ENCODE measurements around the gene TRIM61.
A peak's percentile ranks its signal among the peaks of the same experiment; 100 is the strongest.
"Not testable (repeated sequence)": the region's sequence is repeated elsewhere in the genome, so short reads cannot be mapped to it uniquely, and the experiment has no call there.

Gene TRIM61

GRCh38 chr4:164977243-164978164, at the start of gene TRIM61:
TSS of gene TRIM61 (minus strand) at chr4:164977657. CDS start at chr4:164970002, 7,655 bp downstream.
- no peak for DNase-seq (ENCODE audit: low spot score)

- not testable (repeated sequence) for DNase-seq (ENCODE audit: low spot score)
These were observed 48.3 kb upstream of the TRIM61 start for GRCh38 chr4:165025782-165026181.

GRCh38 chr4:165019995-165020394, 42.5 kb upstream of the TRIM61 start:
- DNase-seq (ENCODE audit: low spot score), result not testable (repeated sequence)

GRCh38 chr4:165016971-165017370, 39.5 kb upstream of the TRIM61 start:
- no peak for DNase-seq (ENCODE audit: low spot score)

GRCh38 chr4:165013691-165014090, 36.2 kb upstream of the TRIM61 start:
- no peak for DNase-seq (ENCODE audit: low spot score)

GRCh38 chr4:165011403-165011802, 33.9 kb upstream of the TRIM61 start:
- DNase-seq (ENCODE audit: low spot score), result no peak

- DNase-seq (ENCODE audit: low spot score), result no peak
These were observed 33.5 kb upstream of the TRIM61 start for GRCh38 chr4:165010991-165011390.

- no peak for DNase-seq (ENCODE audit: low spot score)
These were observed 33.0 kb upstream of the TRIM61 start for GRCh38 chr4:165010487-165010886.

- DNase-seq (ENCODE audit: low spot score), result no peak
These were observed 32.2 kb upstream of the TRIM61 start for GRCh38 chr4:165009493-165010227.

GRCh38 chr4:165006886-165007285, 29.4 kb upstream of the TRIM61 start:
- no peak for DNase-seq (ENCODE audit: low spot score)

- DNase-seq (ENCODE audit: low spot score), result no peak
These were observed 29.0 kb upstream of the TRIM61 start for GRCh38 chr4:165006456-165006855.

- DNase-seq (ENCODE audit: low spot score), result no peak
These were observed 28.0 kb upstream of the TRIM61 start for GRCh38 chr4:165005352-165005925.

GRCh38 chr4:165001957-165002356, 24.5 kb upstream of the TRIM61 start:
- not testable (repeated sequence) for DNase-seq (ENCODE audit: low spot score)

GRCh38 chr4:164998526-164999080, 21.1 kb upstream of the TRIM61 start:
- not testable (repeated sequence) for DNase-seq (ENCODE audit: low spot score)

- no peak for DNase-seq (ENCODE audit: low spot score)
These were observed 20.5 kb upstream of the TRIM61 start for GRCh38 chr4:164997941-164998340.

- DNase-seq (ENCODE audit: low spot score), result peak; percentile 23
These were observed 19.9 kb upstream of the TRIM61 start for GRCh38 chr4:164997324-164997723.

GRCh38 chr4:164996123-164996522, 18.7 kb upstream of the TRIM61 start:
- not testable (repeated sequence) for DNase-seq (ENCODE audit: low spot score)

- DNase-seq (ENCODE audit: low spot score), result not testable (repeated sequence)
These were observed 13.3 kb upstream of the TRIM61 start for GRCh38 chr4:164990786-164991185.

GRCh38 chr4:164989471-164989870, 12.0 kb upstream of the TRIM61 start:
- no peak for DNase-seq (ENCODE audit: low spot score)

GRCh38 chr4:164971929-164972328, 5.5 kb downstream of the TRIM61 start:
- DNase-seq (ENCODE audit: low spot score), result not testable (repeated sequence)

GRCh38 chr4:164959896-164960295, 17.6 kb downstream of the TRIM61 start:
- peak; percentile 2 for DNase-seq (ENCODE audit: low spot score)

GRCh38 chr4:164959421-164959820, 18.0 kb downstream of the TRIM61 start:
- DNase-seq (ENCODE audit: low spot score), result peak; percentile 29

All from LoVo (cell line).